HEK293 (cell line): ENCODE results near the gene CAPZB.
A peak's percentile ranks its signal among the peaks of the same experiment; 100 is the strongest.

Experiments used
- CTCF ChIA-PET: fragments of 350-600 bp; formaldehyde crosslinking; extraction: SDS; loops from one replicate; lab custom pipeline; 2021; ENCODE audit warnings: antibody characterized with exemption; lab: Yijun Ruan, JAX
- POLR2A ChIA-PET: fragments of 300-600 bp; formaldehyde crosslinking; extraction: SDS; loops from one replicate; lab custom pipeline; 2020; ENCODE audit warnings: antibody characterized with exemption, inconsistent platforms; lab: Yijun Ruan, JAX
- H3K27ac ChIP-seq: fragments of 200-500 bp; sonication (Bioruptor generic); 2 replicates; pipeline ENCODE4 v1.5.1; 2014; ENCODE audit warnings: low read depth, low read length, control low read depth, inconsistent platforms; ENCODE audit errors: extremely low read depth
- H3K36me3 ChIP-seq, 2 experiments: fragments of 200-500 bp in 1 of 2; sonication (Bioruptor generic) in 1 of 2; 1 replicate in 1 of 2; 2 replicates in 1 of 2; pipeline ENCODE4 v1.5.1; 2014 to 2017; ENCODE audit warnings: inconsistent platforms in 2 of 2, low read length in 2 of 2; ENCODE audit not compliant: control insufficient read depth in 2 of 2, insufficient read depth in 1 of 2
- H3K4me1 ChIP-seq: fragments of 200-500 bp; sonication (Bioruptor generic); 2 replicates; pipeline ENCODE4 v1.5.1; 2014; ENCODE audit warnings: mild to moderate bottlenecking, low read length, inconsistent platforms; ENCODE audit not compliant: control insufficient read depth, insufficient read depth
- H3K4me3 ChIP-seq: 2 replicates; pipeline ENCODE4 v1.5.1; 2011; ENCODE audit warnings: low read depth, mild to moderate bottlenecking, control low read depth, low read length, moderate library complexity
- H3K9me3 ChIP-seq: fragments of 200-500 bp; sonication (Bioruptor generic); 2 replicates; pipeline ENCODE4 v1.5.1; 2014; ENCODE audit warnings: low read depth, low read length, inconsistent platforms; ENCODE audit not compliant: control insufficient read depth, insufficient read depth
- GLIS1 ChIP-seq: fragments of 450-650 bp; formaldehyde crosslinking; IDR thresholded peaks from 2 replicates; pipeline ENCODE4 v1.5.1; 2016; ENCODE audit warnings: missing biosample characterization, missing genetic modification characterization
- GLIS2 ChIP-seq: fragments of 450-650 bp; formaldehyde crosslinking; IDR thresholded peaks from 2 replicates; pipeline ENCODE4 v1.5.1; 2016; ENCODE audit warnings: missing biosample characterization, missing genetic modification characterization
- HOXA7 ChIP-seq: sonication (generic); formaldehyde crosslinking; IDR thresholded peaks from 2 replicates; pipeline ENCODE4 v1.8.1; 2022; ENCODE audit warnings: missing genetic modification reagents, borderline replicate concordance
- SP3 ChIP-seq: fragments of 450-650 bp; formaldehyde crosslinking; IDR thresholded peaks from 2 replicates; pipeline ENCODE4 v1.5.1; 2016; ENCODE audit warnings: missing biosample characterization, missing genetic modification characterization
- ZFP3 ChIP-seq: fragments of 450-650 bp; formaldehyde crosslinking; IDR thresholded peaks from 2 replicates; pipeline ENCODE4 v1.5.1; 2016; ENCODE audit warnings: low read depth, missing biosample characterization, missing genetic modification characterization
- ZFP37 ChIP-seq: fragments of 450-650 bp; formaldehyde crosslinking; IDR thresholded peaks from 2 replicates; pipeline ENCODE4 v1.5.1; 2016; ENCODE audit warnings: missing biosample characterization, missing genetic modification characterization
- ZNF121 ChIP-seq: fragments of 450-650 bp; formaldehyde crosslinking; IDR thresholded peaks from 2 replicates; pipeline ENCODE4 v1.5.1; 2016; ENCODE audit warnings: missing biosample characterization, missing genetic modification characterization
- ZNF155 ChIP-seq: fragments of 450-650 bp; formaldehyde crosslinking; IDR thresholded peaks from 2 replicates; pipeline ENCODE4 v1.5.1; 2016; ENCODE audit warnings: missing biosample characterization, missing genetic modification characterization
- ZNF2 ChIP-seq: fragments of 450-650 bp; formaldehyde crosslinking; IDR thresholded peaks from 2 replicates; pipeline ENCODE4 v1.5.1; 2016; ENCODE audit warnings: missing biosample characterization, missing genetic modification characterization
- ZNF239 ChIP-seq: fragments of 450-650 bp; formaldehyde crosslinking; IDR thresholded peaks from 2 replicates; pipeline ENCODE4 v1.5.1; 2016; ENCODE audit warnings: missing biosample characterization, missing genetic modification characterization
- ZNF324 ChIP-seq: fragments of 450-650 bp; formaldehyde crosslinking; IDR thresholded peaks from 2 replicates; pipeline ENCODE4 v1.5.1; 2016; ENCODE audit warnings: missing biosample characterization, missing genetic modification characterization
- ZNF341 ChIP-seq: fragments of 450-650 bp; formaldehyde crosslinking; IDR thresholded peaks from 2 replicates; pipeline ENCODE4; 2016; ENCODE audit warnings: low read depth, missing biosample characterization, missing genetic modification characterization
- ZNF473 ChIP-seq: fragments of 450-650 bp; formaldehyde crosslinking; IDR thresholded peaks from 2 replicates; pipeline ENCODE4 v1.5.1; 2017; ENCODE audit warnings: missing biosample characterization, missing genetic modification characterization
- ZNF558 ChIP-seq: fragments of 450-650 bp; formaldehyde crosslinking; IDR thresholded peaks from 2 replicates; pipeline ENCODE4 v1.5.1; 2016; ENCODE audit warnings: missing biosample characterization, missing genetic modification characterization
- ZNF571 ChIP-seq: fragments of 450-650 bp; formaldehyde crosslinking; IDR thresholded peaks from 2 replicates; pipeline ENCODE4 v1.5.0; 2017; ENCODE audit warnings: missing biosample characterization, missing genetic modification characterization
- ZNF596 ChIP-seq: fragments of 450-650 bp; IDR thresholded peaks from 2 replicates; pipeline ENCODE4 v1.5.0; 2018; ENCODE audit warnings: missing biosample characterization, mild to moderate bottlenecking, missing genetic modification characterization, moderate library complexity
- ZNF792 ChIP-seq: fragments of 450-650 bp; formaldehyde crosslinking; IDR thresholded peaks from 2 replicates; pipeline ENCODE4 v1.5.1; 2016; ENCODE audit warnings: missing biosample characterization, missing genetic modification characterization
- TF ChIP-seq, protein P1 (sequence below): fragments of 450-650 bp; formaldehyde crosslinking; IDR thresholded peaks from 2 replicates; pipeline ENCODE4 v1.5.1; 2016; ENCODE audit warnings: missing biosample characterization, missing genetic modification characterization
- TF ChIP-seq, protein P2 (sequence below): fragments of 450-650 bp; formaldehyde crosslinking; IDR thresholded peaks from 2 replicates; pipeline ENCODE4 v1.5.1; 2016; ENCODE audit warnings: missing biosample characterization, missing genetic modification characterization
- TF ChIP-seq, protein P3 (sequence below): fragments of 450-650 bp; formaldehyde crosslinking; IDR thresholded peaks from 2 replicates; pipeline ENCODE4 v1.5.1; 2016; ENCODE audit warnings: missing biosample characterization, missing genetic modification characterization
- TF ChIP-seq, protein P4 (sequence below): fragments of 450-650 bp; formaldehyde crosslinking; IDR thresholded peaks from 2 replicates; pipeline ENCODE4 v1.5.1; 2016; ENCODE audit warnings: missing biosample characterization, missing genetic modification characterization, borderline replicate concordance
- TF ChIP-seq, protein P5 (sequence below): fragments of 450-650 bp; formaldehyde crosslinking; IDR thresholded peaks from 2 replicates; pipeline ENCODE4 v1.5.1; 2016; ENCODE audit warnings: missing biosample characterization, missing genetic modification characterization

CAPZB gene

DNA sequence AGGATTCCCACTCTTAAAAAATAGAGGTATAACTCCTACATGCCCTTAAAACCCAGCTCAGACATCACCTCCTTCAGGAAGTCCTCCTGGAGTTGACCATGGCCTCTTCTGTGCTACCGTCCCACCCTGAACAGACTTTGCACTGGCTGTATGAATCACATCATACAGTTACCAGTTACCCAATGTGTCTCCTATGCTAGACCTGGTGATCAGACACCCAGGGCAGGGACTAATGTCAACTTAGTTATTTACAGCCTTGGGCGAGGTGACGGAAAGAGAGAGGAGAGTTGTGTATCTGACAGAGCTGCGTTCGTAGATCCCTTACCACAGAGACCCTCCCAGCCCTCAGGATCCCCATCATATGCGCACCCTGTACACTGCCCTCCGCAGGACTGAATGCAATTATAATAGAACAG, 100.6 kb downstream of the CAPZB start:
- Histone ChIP-seq H3K27ac (no peak overlapping the region), H3K4me1 (peaks cover 6% of the 10 kb centered on the region; the same call in 1 of the 2 replicates), H3K4me3 (no peak overlapping the region), H3K36me3 (peaks cover 0 to 49% of the 10 kb centered on the region in 2 experiments; a peak in 2 of 3 replicates), H3K9me3 (no peaks in the 10 kb centered on the region)
- POLR2A ChIA-PET, result no interaction called here
- TF ChIP-seq ZFP3, result peak; percentile 41; the same call in 1 of the 2 replicates
- TF ChIP-seq ZNF2, result no peak
- TF ChIP-seq ZNF341 (tag by site-specific recombination), result no peak
- TF ChIP-seq, protein P1, sequence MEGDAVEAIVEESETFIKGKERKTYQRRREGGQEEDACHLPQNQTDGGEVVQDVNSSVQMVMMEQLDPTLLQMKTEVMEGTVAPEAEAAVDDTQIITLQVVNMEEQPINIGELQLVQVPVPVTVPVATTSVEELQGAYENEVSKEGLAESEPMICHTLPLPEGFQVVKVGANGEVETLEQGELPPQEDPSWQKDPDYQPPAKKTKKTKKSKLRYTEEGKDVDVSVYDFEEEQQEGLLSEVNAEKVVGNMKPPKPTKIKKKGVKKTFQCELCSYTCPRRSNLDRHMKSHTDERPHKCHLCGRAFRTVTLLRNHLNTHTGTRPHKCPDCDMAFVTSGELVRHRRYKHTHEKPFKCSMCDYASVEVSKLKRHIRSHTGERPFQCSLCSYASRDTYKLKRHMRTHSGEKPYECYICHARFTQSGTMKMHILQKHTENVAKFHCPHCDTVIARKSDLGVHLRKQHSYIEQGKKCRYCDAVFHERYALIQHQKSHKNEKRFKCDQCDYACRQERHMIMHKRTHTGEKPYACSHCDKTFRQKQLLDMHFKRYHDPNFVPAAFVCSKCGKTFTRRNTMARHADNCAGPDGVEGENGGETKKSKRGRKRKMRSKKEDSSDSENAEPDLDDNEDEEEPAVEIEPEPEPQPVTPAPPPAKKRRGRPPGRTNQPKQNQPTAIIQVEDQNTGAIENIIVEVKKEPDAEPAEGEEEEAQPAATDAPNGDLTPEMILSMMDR (tag by site-specific recombination), result no peak
- TF ChIP-seq, protein P2, sequence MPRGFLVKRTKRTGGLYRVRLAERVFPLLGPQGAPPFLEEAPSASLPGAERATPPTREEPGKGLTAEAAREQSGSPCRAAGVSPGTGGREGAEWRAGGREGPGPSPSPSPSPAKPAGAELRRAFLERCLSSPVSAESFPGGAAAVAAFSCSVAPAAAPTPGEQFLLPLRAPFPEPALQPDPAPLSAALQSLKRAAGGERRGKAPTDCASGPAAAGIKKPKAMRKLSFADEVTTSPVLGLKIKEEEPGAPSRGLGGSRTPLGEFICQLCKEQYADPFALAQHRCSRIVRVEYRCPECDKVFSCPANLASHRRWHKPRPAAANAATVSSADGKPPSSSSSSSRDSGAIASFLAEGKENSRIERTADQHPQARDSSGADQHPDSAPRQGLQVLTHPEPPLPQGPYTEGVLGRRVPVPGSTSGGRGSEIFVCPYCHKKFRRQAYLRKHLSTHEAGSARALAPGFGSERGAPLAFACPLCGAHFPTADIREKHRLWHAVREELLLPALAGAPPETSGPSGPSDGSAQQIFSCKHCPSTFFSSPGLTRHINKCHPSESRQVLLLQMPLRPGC (tag by site-specific recombination), result no peak
- no peak for TF ChIP-seq ZNF239 (tag by site-specific recombination)
- no peak for TF ChIP-seq ZNF558 (tag by site-specific recombination)
- CTCF ChIA-PET, result interaction anchor here (0.7 to 1.8 kb wide), 2 partner anchors 197 to 277 kb away, joined by 4 to 6 read pairs; no protein-coding TSS in a partner anchor

DNA sequence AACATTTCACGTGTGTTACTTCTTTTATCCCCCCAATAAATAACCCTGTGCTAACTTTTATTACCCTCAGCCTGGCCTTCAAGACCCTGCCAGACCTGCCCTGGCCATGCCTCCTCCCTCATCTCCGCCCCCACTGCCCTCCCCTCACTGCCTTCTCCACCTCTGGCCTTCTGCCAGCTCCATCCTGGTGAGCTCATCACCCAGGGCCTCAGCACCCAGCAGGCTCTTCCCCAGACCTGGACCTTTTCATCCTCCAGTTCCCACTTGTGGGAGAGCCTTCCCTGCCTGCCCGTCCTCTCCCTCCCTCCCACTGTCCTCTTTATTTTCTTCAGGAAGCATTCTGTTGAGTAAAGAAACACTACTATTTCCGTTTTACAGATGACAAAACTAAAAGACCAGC, 101.2 kb downstream of the CAPZB start:
- Histone ChIP-seq H3K9me3 (no peaks in the 10 kb centered on the region), H3K36me3 (peaks cover 0 to 55% of the 10 kb centered on the region in 2 experiments; a peak in 2 of 3 replicates), H3K4me3 (no peak overlapping the region), H3K4me1 (peaks cover 6% of the 10 kb centered on the region; the same call in 1 of the 2 replicates), H3K27ac (no peak overlapping the region)
- ChIA-PET CTCF (interaction anchor here (0.7 to 1.8 kb wide), 2 partner anchors 198 to 278 kb away, joined by 4 to 6 read pairs; no protein-coding TSS in a partner anchor), POLR2A (no interaction called here)
- TF ChIP-seq GLIS2 (tag by site-specific recombination), result peak; percentile 17; the same call in 1 of the 2 replicates
- TF ChIP-seq, protein P3, sequence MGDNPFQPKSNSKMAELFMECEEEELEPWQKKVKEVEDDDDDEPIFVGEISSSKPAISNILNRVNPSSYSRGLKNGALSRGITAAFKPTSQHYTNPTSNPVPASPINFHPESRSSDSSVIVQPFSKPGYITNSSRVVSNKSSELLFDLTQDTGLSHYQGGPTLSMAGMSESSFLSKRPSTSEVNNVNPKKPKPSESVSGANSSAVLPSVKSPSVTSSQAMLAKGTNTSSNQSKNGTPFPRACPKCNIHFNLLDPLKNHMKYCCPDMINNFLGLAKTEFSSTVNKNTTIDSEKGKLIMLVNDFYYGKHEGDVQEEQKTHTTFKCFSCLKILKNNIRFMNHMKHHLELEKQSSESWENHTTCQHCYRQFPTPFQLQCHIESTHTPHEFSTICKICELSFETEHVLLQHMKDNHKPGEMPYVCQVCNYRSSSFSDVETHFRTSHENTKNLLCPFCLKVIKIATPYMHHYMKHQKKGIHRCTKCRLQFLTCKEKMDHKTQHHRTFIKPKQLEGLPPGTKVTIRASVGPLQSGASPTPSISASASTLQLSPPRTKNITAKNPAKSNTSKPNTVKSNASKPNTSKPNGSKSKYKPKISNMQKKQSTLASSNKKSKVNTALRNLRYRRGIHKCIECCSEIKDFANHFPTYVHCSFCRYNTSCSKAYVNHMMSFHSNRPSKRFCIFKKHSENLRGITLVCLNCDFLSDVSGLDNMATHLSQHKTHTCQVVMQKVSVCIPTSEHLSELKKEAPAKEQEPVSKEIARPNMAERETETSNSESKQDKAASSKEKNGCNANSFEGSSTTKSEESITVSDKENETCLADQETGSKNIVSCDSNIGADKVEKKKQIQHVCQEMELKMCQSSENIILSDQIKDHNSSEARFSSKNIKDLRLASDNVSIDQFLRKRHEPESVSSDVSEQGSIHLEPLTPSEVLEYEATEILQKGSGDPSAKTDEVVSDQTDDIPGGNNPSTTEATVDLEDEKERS (tag by site-specific recombination), result no peak
- TF ChIP-seq ZNF473 (tag by site-specific recombination), result no peak
- TF ChIP-seq HOXA7, result no peak
- no peak for TF ChIP-seq ZNF121 (tag by site-specific recombination)
- no peak for TF ChIP-seq ZNF239 (tag by site-specific recombination)
- no peak for TF ChIP-seq ZNF596 (tag by site-specific recombination)
- no peak for TF ChIP-seq ZNF792 (tag by site-specific recombination)
- TF ChIP-seq ZNF155 (tag by site-specific recombination), result no peak
- no peak for TF ChIP-seq SP3 (tag by site-specific recombination)
- TF ChIP-seq ZNF571, result no peak
- no peak for TF ChIP-seq ZFP37 (tag by site-specific recombination)
- TF ChIP-seq, protein P4, sequence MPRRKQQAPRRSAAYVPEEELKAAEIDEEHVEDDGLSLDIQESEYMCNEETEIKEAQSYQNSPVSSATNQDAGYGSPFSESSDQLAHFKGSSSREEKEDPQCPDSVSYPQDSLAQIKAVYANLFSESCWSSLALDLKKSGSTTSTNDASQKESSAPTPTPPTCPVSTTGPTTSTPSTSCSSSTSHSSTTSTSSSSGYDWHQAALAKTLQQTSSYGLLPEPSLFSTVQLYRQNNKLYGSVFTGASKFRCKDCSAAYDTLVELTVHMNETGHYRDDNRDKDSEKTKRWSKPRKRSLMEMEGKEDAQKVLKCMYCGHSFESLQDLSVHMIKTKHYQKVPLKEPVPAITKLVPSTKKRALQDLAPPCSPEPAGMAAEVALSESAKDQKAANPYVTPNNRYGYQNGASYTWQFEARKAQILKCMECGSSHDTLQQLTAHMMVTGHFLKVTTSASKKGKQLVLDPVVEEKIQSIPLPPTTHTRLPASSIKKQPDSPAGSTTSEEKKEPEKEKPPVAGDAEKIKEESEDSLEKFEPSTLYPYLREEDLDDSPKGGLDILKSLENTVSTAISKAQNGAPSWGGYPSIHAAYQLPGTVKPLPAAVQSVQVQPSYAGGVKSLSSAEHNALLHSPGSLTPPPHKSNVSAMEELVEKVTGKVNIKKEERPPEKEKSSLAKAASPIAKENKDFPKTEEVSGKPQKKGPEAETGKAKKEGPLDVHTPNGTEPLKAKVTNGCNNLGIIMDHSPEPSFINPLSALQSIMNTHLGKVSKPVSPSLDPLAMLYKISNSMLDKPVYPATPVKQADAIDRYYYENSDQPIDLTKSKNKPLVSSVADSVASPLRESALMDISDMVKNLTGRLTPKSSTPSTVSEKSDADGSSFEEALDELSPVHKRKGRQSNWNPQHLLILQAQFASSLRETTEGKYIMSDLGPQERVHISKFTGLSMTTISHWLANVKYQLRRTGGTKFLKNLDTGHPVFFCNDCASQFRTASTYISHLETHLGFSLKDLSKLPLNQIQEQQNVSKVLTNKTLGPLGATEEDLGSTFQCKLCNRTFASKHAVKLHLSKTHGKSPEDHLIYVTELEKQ (tag by site-specific recombination), result no peak
- peak; percentile 19; the same call in 1 of the 2 replicates for TF ChIP-seq GLIS1
- no peak for TF ChIP-seq ZNF324
- TF ChIP-seq, protein P5, sequence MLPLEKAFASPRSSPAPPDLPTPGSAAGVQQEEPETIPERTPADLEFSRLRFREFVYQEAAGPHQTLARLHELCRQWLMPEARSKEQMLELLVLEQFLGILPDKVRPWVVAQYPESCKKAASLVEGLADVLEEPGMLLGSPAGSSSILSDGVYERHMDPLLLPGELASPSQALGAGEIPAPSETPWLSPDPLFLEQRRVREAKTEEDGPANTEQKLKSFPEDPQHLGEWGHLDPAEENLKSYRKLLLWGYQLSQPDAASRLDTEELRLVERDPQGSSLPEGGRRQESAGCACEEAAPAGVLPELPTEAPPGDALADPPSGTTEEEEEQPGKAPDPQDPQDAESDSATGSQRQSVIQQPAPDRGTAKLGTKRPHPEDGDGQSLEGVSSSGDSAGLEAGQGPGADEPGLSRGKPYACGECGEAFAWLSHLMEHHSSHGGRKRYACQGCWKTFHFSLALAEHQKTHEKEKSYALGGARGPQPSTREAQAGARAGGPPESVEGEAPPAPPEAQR (tag by site-specific recombination), result no peak
